Stimulated activated CD4-positive, alpha-beta T cell treated with anti-CD3 and anti-CD28 coated beads, Interleukin-4, amount 100 ng/mL, for 48 hours (primary cell): ENCODE results near the gene ZNF76.
"Not testable (repeated sequence)": the region's sequence is repeated elsewhere in the genome, so short reads cannot be mapped to it uniquely, and the experiment has no call there.

Experiments used
- DNase-seq, 2 donors: peaks; one replicate each; pipeline ENCODE4 v3.0.0-alpha.2; 2020; ENCODE audit warnings: low read depth in 2 of 2

ZNF76 gene

DNA sequence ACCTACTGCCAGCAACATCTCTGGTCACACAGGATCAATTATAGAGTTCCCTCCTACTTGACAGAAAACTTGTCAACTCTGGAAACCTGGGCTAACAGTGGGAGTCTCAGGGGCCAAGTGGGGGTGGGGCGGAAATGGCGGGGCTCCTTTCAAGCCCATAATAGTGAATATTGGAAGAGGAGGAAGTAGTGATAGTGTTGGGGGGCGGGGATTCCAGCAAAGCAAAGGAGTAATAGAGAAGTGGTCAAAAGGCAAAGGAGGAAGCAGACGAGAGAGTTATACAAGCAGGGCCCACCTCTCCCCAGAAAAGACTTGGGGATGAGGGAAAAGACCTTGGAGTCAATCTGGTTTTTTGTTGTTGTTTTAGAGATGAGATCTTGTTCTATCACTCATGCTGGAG is 40.1 kb downstream of the ZNF76 start:
- no peak for DNase-seq

DNA sequence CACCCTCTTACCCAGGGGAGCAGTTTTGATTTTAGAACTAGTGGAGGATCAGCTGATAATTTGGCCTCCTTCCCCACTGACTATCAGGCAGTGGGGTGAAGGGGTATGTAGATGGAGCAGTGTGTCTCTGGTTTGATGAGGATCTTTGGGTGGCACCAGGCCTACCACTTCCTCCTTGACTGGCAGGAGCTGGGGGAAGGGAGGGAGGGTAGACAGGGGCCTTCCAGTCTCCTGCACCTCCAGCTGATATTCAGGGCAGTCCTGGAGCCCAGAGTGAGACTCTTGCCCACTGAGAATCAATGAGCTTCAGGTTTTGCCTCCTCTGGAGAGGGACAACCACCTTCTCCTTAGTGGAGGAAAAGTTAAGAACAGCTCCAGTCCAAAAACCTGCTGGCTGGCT is 41.3 kb downstream of the ZNF76 start:
- no peak for DNase-seq

DNA sequence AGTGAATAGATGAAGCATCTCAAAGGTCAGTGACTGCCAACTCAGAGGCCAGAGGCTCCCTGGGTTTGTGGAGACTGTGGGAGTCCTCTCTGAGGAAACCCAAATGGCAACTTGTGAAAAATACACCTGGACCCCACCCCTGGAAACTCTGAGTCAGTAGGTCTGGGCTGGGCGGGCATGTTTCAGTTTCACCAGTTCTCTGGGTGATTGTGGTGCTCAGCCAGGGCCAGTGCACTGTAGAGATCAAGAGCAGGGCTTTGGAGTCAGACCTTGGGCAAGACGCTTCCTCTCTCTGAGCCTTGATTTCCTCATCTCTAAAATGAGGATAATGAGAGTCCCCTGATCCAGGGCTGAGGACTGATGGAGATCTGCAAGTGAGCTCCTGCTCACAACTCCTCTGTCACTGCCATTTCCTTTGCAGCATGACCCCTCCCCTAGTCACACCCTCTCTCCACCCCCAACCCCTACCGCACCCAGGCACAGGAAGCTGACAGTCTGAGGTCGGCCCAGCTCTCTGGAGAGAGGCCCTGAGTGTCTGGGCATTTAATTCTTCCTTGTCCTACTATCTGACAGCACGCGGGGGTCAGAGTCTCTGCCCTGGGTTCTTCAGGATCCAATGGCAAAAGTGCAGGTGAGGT is 43.2 kb downstream of the ZNF76 start:
- DNase-seq = peak; percentile 79 to 85

DNA sequence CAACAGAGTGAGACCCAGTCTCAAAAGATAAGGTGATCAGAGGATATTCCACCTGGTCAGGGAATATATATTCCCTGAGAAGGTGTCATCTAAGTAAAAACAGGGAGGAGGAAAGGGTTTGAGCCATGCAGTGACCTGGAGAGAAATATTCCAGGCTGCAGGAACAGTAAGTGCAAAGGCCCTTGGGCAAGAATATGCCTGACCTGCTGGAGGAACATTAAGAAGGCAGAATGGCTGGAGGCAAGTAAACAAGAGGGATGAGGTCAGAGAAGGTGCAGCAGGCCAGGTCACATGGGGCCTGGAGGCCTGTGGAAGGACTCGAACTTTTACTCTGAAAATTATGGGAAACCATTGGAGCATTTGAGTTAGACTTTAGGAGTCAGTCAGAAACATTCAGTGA is 44.8 kb downstream of the ZNF76 start:
- DNase-seq = no peak

DNA sequence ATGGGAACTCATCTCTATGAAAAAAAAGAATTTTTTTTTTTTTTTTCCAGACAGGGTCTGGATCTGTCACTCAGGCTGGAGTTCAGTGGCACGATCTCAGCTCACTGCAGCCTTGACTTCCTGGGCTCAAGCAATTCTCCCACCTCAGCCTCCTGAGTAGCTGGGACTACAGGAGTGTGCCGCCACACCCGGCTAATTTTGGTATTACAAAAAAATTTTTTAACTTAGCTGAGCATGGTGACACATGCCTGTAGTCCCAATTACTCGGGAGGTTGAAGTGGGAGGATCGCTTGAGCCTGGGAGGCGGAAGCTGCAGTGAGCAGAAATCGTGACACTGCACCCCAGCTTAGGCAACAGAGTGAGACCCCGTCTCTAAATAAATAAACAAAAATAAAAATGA is 45.6 kb downstream of the ZNF76 start:
- DNase-seq = no peak

DNA sequence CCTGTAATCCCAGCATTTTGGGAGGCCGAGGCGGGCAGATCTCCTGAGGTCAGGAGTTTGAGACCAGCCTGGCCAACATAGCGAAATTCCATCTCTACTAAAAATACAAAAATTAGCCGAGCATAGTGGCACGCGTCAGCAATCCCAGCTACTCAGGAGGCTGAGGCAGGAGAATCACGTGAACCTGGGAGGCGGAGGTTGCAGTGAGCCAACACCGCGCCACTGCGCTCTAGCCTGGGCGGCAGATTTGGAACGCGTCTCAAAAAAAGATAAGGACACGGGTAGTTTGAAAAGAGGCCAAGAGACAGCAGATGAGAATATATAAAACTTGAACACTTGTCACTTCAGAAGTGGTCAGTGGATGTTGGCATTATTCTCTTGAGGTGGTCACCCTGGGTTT is 47.6 kb downstream of the ZNF76 start:
- DNase-seq = not testable (repeated sequence)

DNA sequence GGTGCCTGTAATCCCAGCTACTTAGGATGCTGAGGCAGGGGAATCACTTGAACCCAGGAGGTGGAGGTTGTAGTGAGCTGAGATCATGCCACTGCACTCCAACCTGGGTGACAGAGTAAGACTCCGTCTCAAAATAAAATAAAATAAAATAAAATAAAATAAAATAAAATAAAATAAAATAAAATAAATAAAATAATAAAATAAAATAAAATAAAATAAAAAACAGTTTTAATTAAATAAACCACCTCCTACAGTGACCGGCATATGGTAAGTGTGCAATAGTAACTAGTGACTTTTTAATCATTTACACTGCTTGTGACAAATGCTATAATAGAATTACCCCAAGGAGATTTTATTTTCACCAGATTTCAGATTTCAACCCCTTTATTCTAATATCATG is 49.0 kb downstream of the ZNF76 start:
- not testable (repeated sequence) for DNase-seq

DNA sequence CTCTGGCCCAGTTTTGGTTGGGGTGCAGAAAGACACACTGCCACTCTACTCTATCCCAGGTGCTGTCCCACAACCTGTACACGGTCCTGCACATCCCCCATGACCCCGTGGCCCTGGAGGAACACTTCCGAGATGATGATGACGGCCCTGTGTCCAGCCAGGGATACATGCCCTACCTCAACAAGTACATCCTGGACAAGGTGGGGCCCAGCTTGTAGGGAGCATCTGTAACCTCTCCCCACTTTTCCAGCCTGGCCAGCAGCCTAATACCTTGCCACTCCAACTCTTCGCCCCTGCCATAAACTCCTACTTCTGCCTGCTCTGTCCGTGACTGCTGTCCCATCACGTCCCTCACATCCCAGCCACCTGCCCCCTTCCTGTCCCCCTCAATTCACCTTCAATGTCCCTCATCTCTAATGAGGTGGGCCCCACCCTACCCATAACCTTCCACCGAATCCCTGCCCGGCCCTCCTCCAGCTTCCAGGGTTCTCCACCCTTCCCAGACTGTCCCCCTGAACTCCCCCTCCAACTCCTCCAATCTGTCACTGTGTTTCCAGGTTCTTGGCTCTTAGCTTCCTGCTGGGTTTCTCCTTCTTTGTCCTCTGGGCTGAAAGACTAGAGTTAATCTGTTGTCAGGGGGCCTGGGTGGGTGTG is 50.2 kb downstream of the ZNF76 start:
- DNase-seq = no peak

DNA sequence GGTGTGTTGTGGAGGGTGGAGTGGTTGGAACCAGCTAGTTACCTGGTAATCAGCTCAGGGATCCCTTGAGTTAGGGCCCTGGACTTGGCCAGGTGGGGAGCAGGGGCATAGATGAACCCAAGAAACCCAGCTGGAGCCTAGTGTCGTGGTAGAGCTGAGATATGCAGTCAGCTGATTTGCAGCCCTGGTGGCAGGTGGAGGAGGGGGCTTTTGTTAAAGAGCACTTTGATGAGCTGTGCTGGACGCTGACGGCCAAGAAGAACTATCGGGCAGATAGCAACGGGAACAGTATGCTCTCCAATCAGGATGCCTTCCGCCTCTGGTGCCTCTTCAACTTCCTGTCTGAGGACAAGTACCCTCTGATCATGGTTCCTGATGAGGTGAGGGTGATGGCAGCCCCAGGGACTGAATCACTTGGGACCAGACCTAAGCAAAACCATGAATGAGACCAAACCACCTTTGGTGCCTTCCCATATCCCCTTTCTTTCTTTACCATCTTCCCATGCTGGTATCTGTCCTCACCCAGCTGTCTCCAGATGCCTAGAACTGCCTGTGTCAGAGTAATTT is 50.8 kb downstream of the ZNF76 start:
- no peak for DNase-seq

DNA sequence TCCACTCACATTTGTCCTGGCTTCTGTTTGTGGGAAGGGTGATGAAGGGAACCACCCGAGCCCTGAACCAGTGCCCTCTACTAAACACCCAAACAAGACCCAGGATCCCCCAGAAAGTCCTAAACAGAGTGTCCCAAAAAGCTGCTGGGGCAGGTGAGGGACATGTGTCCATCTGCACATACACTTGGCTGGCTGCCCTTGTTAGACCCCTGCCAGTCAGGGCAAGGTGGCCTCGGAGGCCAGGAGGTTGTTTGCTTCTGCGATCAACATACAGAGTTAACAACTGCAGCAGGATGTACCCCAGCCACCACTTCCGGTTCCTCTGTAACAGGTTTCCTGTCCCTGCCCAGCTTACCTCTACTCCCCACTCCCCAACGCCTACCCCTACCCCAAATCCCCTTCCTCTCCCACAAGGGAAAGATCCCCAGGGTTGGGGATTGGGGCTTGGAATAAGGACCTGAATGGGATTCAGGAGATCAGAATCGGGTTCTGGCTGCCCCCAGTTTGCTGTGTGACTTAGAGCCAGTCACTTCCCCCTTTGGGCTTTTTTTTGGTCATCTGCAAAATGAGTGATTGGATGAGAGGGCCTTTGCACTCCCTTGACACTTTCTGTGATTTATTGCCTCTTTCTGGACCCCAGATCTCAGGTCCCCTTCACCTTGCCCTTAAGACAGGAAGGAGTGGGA is 52.0 kb downstream of the ZNF76 start:
- peak in 1 of 2 donors; percentile 34 for DNase-seq

DNA sequence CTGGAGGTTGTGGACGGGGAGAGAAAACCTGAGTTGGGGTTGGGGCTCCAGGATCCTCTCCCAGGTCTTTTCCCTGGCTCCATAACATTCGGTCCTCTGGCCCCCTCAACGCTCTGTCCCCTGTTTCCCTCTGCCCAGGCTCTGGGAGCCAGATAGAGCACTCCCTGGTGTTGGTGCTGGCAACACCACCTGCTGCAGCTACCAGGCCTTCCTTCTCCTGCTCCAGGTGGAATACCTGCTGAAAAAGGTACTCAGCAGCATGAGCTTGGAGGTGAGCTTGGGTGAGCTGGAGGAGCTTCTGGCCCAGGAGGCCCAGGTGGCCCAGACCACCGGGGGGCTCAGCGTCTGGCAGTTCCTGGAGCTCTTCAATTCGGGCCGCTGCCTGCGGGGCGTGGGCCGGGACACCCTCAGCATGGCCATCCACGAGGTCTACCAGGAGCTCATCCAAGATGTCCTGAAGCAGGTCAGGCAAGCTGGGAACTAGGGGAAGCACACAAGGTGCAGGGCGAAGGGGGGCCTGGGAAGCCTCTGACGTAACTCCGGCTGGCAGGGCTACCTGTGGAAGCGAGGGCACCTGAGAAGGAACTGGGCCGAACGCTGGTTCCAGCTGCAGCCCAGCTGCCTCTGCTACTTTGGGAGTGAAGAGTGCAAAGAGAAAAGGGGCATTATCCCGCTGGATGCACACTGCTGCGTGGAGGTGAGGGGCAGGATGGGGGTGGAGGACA is 52.7 kb downstream of the ZNF76 start:
- no peak for DNase-seq

DNA sequence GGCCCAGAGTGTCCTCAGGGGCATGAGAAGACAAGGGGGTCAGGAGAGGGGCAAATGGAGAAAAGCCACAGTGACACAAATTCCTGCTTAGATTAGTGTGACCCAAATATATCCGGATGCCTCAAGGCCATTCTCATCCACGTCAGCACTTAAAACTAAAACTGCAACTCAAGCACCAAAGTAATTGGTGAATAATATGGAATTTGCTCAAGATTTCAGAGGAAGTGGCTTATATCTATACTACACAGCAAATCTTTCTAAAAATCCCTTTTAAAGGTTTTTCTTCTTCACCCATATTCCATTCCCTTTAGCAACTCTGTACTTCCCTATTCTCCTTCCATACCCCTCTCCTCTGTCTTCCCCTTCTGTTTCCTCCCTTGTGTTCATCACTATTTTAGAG is 53.3 kb downstream of the ZNF76 start:
- no peak for DNase-seq

DNA sequence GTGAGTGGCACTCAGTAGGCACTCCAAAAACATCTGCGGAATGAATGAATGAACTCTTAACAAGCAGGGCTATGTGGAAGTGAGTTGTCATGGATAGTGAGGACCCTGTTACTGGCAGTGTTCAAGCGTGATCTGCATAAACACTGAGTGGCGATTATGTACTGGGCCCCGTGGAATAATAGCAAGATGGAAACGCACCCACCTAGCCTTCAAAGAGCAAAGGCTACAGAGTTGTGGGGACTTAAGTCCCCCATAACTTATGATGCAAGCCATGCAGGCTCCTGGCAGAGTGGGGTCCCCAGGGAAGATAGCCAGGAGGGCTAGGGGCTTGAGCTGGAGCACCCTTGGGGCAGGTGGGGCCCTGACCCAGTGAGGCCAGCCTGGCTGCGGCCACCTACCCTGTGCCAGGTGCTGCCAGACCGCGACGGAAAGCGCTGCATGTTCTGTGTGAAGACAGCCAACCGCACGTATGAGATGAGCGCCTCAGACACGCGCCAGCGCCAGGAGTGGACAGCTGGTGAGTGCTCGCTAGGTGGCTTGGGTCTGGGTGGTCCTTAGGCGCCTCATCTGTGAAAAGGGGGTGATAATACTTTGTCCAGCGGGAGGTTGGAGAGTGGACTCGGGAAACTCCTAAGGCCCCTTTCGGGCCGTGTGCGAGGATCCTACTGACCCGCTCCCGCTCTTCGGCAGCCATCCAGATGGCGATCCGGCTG is 58.1 kb downstream of the ZNF76 start:
- no peak for DNase-seq

DNA sequence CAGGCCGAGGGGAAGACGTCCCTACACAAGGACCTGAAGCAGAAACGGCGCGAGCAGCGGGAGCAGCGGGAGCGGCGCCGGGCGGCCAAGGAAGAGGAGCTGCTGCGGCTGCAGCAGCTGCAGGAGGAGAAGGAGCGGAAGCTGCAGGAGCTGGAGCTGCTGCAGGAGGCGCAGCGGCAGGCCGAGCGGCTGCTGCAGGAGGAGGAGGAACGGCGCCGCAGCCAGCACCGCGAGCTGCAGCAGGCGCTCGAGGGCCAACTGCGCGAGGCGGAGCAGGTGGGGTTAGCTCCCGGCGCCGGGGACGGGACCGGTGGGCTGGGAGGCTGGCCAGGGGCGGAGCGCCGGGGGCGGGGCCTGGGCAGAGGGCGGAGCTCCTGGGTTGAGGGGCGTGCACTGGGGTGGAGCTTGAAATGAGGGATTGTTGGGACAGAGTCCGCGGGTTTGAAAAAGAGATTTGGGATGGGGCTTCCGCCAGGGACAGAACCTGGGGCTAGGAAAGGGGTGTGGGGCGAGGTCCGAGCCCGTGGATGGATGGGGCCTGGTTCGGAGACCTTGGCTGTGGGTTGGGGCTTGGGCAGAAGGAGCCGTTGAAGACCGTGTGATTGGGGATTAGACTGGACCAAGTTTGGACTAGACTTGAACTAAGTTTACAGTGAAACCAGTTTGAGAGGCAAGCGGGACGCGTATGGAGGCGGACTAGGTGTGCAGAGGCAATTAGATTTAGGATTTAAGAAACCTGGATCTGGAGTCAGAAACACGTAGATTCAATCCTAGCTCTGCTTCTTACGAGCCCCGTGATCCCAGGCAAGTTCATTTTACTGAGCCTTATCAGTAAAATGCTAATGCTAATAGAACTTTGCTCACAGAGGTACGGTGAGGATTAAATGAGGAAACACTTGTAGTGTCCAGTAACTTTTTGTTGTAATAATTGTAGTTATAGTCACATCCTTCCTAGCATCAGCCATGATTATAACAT is 58.9 kb downstream of the ZNF76 start:
- DNase-seq = no peak

DNA sequence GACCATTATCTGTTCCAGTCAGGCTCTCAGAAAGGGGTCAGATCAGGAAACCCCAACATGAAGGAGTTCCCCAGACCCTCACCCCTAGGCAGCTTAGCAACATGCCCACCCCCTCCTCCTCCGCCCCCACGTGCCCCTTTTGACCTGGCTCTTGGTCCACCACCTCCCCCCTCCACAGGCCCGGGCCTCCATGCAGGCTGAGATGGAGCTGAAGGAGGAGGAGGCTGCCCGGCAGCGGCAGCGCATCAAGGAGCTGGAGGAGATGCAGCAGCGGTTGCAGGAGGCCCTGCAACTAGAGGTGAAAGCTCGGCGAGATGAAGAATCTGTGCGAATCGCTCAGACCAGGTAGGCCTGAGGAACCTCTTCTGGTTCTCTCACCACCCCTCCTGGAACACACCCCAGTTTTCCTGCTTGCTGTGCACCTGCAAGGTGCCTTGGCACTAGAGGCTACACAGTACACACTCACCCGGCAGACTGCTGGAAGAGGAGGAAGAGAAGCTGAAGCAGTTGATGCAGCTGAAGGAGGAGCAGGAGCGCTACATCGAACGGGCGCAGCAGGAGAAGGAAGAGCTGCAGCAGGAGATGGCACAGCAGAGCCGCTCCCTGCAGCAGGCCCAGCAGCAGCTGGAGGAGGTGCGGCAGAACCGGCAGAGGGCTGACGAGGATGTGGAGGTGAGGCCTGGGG is 60.0 kb downstream of the ZNF76 start:
- no peak for DNase-seq

DNA sequence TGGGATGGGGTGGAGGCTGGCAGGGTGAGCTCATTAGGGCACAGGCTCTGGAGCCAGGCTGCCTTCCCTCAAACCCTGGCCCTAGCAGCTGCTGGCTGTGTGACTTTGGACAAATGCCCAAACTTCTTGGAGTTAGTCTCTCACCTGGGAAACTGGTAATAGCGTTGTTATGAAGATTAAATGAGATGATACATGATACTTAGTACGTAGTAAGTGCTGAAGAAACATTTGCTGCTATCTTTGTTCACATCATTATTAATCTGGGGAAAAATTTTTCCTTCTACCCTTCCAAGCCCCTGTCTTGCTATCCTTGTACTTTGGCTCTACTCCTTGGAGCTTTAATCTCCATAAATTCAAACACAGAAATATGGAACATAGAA is 60.5 kb downstream of the ZNF76 start:
- DNase-seq = no peak

DNA sequence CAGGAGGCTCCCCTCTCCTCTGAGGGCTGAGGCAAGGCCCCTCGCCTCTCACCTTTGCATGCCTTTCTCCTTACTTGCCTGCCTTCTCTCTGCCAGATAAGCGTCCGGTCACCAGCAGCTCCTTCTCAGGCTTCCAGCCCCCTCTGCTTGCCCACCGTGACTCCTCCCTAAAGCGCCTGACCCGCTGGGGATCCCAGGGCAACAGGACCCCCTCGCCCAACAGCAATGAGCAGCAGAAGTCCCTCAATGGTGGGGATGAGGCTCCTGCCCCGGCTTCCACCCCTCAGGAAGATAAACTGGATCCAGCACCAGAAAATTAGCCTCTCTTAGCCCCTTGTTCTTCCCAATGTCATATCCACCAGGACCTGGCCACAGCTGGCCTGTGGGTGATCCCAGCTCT is 61.6 kb downstream of the ZNF76 start:
- no peak for DNase-seq

DNA sequence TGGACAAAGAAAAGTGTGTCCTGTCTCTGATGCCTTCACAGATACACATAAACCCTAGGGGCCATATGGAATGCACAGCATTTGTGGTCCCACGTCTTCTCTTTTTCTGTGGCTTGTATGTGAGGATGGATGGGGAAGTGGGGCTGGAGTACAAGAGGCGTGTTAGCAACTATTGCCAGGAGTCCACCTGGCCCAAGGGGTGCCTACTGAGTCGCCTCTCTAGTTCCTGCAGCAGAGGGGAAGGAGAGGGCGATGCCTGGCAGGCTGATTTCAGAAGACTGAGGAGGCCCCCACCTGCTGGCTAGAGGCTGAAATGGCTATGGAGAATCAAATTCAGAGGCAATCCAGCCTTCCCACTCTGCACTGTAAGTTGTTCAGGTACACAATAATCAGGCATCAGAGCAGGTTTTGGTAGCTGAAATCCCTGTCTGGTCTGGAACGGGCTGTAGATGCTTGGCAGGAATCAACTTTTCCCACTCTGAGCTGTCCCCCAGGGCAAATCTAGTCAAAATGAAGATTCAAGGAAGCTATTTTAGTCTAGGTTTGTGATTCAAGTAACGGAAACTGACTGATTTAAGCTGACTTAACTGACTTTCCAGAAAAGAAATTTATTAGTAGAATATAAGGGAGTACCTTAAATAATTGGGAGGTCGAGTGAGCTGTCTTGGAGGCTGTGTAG is 68.0 kb downstream of the ZNF76 start:
- peak; percentile 56 to 65 for DNase-seq

DNA sequence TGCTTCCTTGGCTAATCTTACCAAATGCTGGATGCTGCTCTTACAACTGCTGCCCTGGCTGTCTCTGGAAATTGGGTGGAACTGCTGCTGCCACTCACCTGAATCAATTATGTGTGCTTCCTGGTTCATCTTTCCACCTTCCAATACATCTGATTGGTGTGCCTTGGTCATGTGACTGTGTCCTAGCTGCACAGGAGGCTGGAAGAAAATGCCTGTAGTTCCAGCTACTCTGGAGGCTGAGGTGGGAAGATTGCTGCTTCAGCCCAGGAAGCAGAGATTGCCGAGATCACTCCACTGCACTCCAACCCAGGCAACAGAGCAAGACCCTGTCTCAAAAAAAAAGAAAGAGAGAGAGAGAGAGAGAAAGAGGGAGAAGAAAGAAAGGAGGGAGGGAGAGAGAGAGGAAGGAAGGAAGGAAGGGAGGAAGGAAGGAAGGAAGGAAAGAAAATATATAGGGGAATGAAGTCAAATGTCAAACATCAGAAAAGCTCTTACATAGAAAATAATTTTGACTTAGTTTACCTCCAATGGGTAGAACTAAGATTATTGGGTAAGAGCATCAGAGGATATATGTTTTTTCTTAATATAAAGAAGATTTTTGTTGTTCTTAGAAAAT is 68.7 kb downstream of the ZNF76 start:
- DNase-seq = no peak
